T-cell (primary cell): ENCODE results near the gene KCNK5. TPM values are rescaled to one million over a fixed set of nuclear protein-coding genes. Genes with fewer than 3 reads are reported as not detected.

Source experiments
- ATAC-seq, 4 experiments: fragments of 200-7000 bp in 3 of 4; fragments of 150-1000 bp in 1 of 4; cut with Tn5 transposase; replicated peaks in 1 of 4; 1 replicate in 3 of 4; 2 replicates in 1 of 4; pipeline ENCODE4 v1.10.0; 2021; ENCODE audit warnings: moderate library complexity in 3 of 4, mild to moderate bottlenecking in 2 of 4, moderate number of reproducible peaks in 1 of 4
- CTCF ChIA-PET, 2 donors: fragments of 300-600 bp; sonication (Branson Sonifier 250); formaldehyde crosslinking; loops; one replicate each; lab custom pipeline; 2022; ENCODE audit warnings: antibody characterized with exemption in 2 of 2; lab: Charles Lee
- POLR2A ChIA-PET, 2 donors: fragments of 300-600 bp; sonication (Branson Sonifier 250); formaldehyde crosslinking; loops; one replicate each; lab custom pipeline; 2022; ENCODE audit warnings: antibody characterized with exemption in 2 of 2; lab: Charles Lee
- DNase-seq, 35 experiments: peaks; one replicate each; pipeline versions ENCODE4 v3.0.0 to v3.0.0-alpha.2; 2013 to 2023
- H3K27ac ChIP-seq: one replicate; pipeline ENCODE4 v1.5.1; 2013; ENCODE audit warnings: low read length
- H3K27me3 ChIP-seq, 2 experiments: replicated peaks in 1 of 2; 1 replicate in 1 of 2; 2 replicates in 1 of 2; pipeline versions ENCODE4 v1.6.1 to v1.7.0; 2013; ENCODE audit warnings: low read length in 1 of 2, mixed read lengths in 1 of 2; ENCODE audit not compliant: control insufficient read depth in 2 of 2, insufficient read depth in 2 of 2; ENCODE audit errors: extremely low read depth in 1 of 2
- H3K36me3 ChIP-seq, 2 donors: 1 replicate in 1 of 2; 2 replicates in 1 of 2; pipeline versions ENCODE4 v1.6.1 to v1.7.0; 2013; ENCODE audit warnings: low read length in 1 of 2; ENCODE audit not compliant: control insufficient read depth in 2 of 2, insufficient read depth in 1 of 2; ENCODE audit errors: extremely low read depth in 1 of 2
- H3K4me1 ChIP-seq, 2 experiments: 1 replicate in 1 of 2; 2 replicates in 1 of 2; pipeline versions ENCODE4 v1.6.1 to v1.7.0; 2013; ENCODE audit warnings: low read length in 2 of 2, mixed read lengths in 1 of 2; ENCODE audit not compliant: insufficient read depth in 2 of 2, control insufficient read depth in 1 of 2; ENCODE audit errors: extremely low read depth in 1 of 2
- H3K4me3 ChIP-seq, 2 donors: 1 replicate in 1 of 2; 2 replicates in 1 of 2; pipeline versions ENCODE4 v1.5.1 to v1.7.0; 2013; ENCODE audit warnings: mild to moderate bottlenecking in 2 of 2, low read length in 1 of 2, moderate library complexity in 1 of 2; ENCODE audit not compliant: control insufficient read depth in 1 of 2; ENCODE audit errors: extremely low read depth in 1 of 2
- H3K9me3 ChIP-seq: 2 replicates; pipeline ENCODE4 v1.7.0; 2013
- H3K27ac Mint-ChIP-seq, 2 donors: one replicate each; pipeline ENCODE4 v1.8.0; 2020 to 2021; ENCODE audit warnings: mild to moderate bottlenecking in 2 of 2, mixed read lengths in 2 of 2
- H3K27me3 Mint-ChIP-seq, 2 donors: one replicate each; pipeline ENCODE4 v1.8.0; 2021 to 2022; ENCODE audit warnings: mixed read lengths in 2 of 2
- H3K36me3 Mint-ChIP-seq: one replicate; pipeline ENCODE4 v1.8.0; 2021; ENCODE audit warnings: mixed read lengths
- H3K4me1 Mint-ChIP-seq, 3 donors: one replicate each; pipeline ENCODE4 v1.8.0; 2020 to 2022; ENCODE audit warnings: mixed read lengths in 3 of 3, mild to moderate bottlenecking in 1 of 3
- H3K4me3 Mint-ChIP-seq, 3 donors: one replicate each; pipeline ENCODE4 v1.8.0; 2020 to 2022; ENCODE audit warnings: mild to moderate bottlenecking in 3 of 3, mixed read lengths in 3 of 3, moderate library complexity in 3 of 3
- H3K9me3 Mint-ChIP-seq, 3 donors: one replicate each; pipeline ENCODE4 v1.8.0; 2020 to 2022; ENCODE audit warnings: mixed read lengths in 3 of 3
- WGBS: methylation state at CpG from one replicate; pipeline ENCODE4 v1.1.5; 2013; ENCODE audit warnings: missing lambda C conversion rate; ENCODE audit not compliant: insufficient coverage; 5-methylcytosine and 5-hydroxymethylcytosine counted together
- total RNA-seq, 35 experiments: library from RNA in 6 of 35; stranded (reverse) in 6 of 35; fragments of 120-200 nt in 1 of 35; gene quantifications; one replicate each; pipeline versions ENCODE4 v1.2.1 to v1.2.4 and lab custom pipeline; 2013 to 2026

Gene KCNK5
- total RNA-seq, 5 donors from 2014 or later (not counting 1 experiment from before 2014, with no cell fraction given), result 0.60 to 1.1 (median 0.93) TPM

DNA sequence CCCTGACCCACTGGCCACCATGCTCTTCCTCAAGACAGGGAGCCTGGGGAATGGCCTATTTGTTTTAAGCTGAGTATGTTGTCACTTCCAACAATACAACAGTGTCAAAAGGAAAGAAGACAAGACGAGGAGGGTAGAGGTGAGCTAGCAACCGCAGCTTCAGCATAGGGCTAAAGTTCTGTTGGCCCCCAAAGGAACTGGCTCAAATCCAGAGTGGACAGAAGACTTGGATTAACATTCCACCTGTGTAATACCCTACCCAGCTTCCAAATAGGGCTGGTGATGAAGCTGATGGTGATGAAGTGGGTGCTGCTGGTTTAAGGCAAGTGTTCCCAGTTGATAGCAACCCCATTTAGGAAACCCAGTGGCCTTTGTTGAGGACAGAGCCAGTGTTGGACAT, 31.7 kb upstream of the KCNK5 start:
- 60% methylated on average over 1 of the region's 2 CpGs for WGBS
- CTCF ChIA-PET, result no interaction called here

DNA sequence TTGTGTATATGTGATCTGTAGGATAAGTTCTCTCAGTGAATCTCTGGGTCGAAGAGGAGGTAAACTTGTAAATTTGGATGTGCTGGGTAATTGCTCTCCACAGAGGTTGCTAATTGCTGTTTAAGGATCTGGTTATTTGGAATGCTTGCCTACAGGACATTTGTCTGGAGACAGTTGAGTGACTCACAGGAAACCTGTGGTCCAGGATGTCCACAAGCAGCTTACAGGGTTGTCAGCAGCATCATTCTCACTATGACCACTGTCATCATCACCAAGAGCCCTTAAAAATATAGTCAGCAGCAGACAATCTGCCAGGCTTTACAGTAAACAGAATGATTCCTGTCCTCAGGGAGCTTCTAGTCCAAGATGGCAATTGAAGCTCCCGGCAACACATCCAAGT, 31.2 kb upstream of the KCNK5 start:
- H3K27ac ChIP-seq, result no peak overlapping the region
- H3K36me3 Mint-ChIP-seq, result no peaks in the 10 kb centered on the region
- CTCF ChIA-PET, result no interaction called here
- H3K9me3 Mint-ChIP-seq, result no peaks in the 10 kb centered on the region
- no peaks in the 10 kb centered on the region for H3K36me3 ChIP-seq
- H3K4me3 Mint-ChIP-seq, result no peak overlapping the region
- no peak for DNase-seq
- POLR2A ChIA-PET, result no interaction called here
- no peaks in the 10 kb centered on the region for H3K4me1 Mint-ChIP-seq
- H3K27ac Mint-ChIP-seq, result no peak overlapping the region
- H3K9me3 ChIP-seq, result no peaks in the 10 kb centered on the region
- peaks cover 0 to 24% of the 10 kb centered on the region in 2 experiments for H3K27me3 ChIP-seq
- H3K27me3 Mint-ChIP-seq, result peaks cover 5 to 23% of the 10 kb centered on the region in 2 donors
- no CpG with 5 or more reads among the region's 2 CpGs for WGBS
- H3K4me3 ChIP-seq, result no peak overlapping the region
- ATAC-seq, result no peak
- H3K4me1 ChIP-seq, result no peaks in the 10 kb centered on the region

More for the DNA sequence above, 31.7 kb upstream of the KCNK5 start:
- no peaks in the 10 kb centered on the region for H3K4me1 ChIP-seq
- no peaks in the 10 kb centered on the region for H3K4me1 Mint-ChIP-seq
- no peak for DNase-seq
- no peak for ATAC-seq
- H3K36me3 Mint-ChIP-seq, result no peaks in the 10 kb centered on the region
- POLR2A ChIA-PET, result no interaction called here
- H3K36me3 ChIP-seq, result no peaks in the 10 kb centered on the region
- peaks cover 0 to 24% of the 10 kb centered on the region in 2 experiments for H3K27me3 ChIP-seq
- H3K27me3 Mint-ChIP-seq, result peaks cover 5 to 23% of the 10 kb centered on the region in 2 donors
- H3K4me3 Mint-ChIP-seq, result no peak overlapping the region
- H3K9me3 Mint-ChIP-seq, result no peaks in the 10 kb centered on the region
- no peak overlapping the region for H3K4me3 ChIP-seq
- no peak overlapping the region for H3K27ac ChIP-seq
- H3K9me3 ChIP-seq, result no peaks in the 10 kb centered on the region
- no peak overlapping the region for H3K27ac Mint-ChIP-seq

DNA sequence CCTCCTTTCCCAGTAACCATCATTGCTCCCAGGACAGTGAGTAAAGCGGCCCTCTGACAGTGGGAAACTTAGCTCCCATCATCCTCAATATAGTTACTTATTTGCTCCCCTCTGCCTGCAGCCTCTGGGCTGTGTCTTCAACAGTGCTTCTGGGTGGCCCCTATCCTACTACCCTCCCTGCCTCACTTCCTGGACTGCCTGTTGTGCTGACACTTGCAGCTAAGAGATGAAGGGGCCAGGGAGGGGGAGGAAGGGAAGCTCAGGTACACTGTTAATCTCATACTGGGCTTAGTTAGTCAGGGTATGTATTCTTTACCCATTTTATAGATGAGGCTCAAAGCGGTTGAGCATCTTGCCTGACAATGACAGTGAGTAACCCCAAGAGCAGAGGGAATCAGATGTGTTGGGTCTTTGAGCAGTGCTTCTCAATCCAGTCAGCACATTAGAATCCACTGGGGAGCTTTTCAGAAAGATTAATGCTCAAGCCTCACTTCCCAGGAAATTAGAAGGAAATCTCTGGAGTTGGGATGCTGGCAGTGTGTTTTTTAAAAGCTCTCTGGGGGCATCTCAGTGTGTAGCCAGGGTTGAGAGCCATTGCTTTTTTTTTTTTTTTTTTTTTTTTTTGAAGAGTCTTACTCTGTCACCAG, 27.1 kb upstream of the KCNK5 start:
- POLR2A ChIA-PET, result no interaction called here
- Histone ChIP-seq H3K27ac (no peak overlapping the region), H3K27me3 (peaks cover 0 to 15% of the 10 kb centered on the region in 2 experiments), H3K4me3 (no peak overlapping the region), H3K36me3 (no peaks in the 10 kb centered on the region), H3K9me3 (no peaks in the 10 kb centered on the region), H3K4me1 (no peaks in the 10 kb centered on the region)
- H3K27me3 Mint-ChIP-seq, result peaks cover 4 to 17% of the 10 kb centered on the region in 2 donors
- H3K4me3 Mint-ChIP-seq, result no peak overlapping the region
- peaks cover 0 to 5% (median 0%) of the 10 kb centered on the region in 3 donors for H3K4me1 Mint-ChIP-seq
- WGBS, result 90% methylated on average over 1 of the region's 2 CpGs
- DNase-seq (no peak), ATAC-seq (no peak)
- no peaks in the 10 kb centered on the region for H3K9me3 Mint-ChIP-seq
- CTCF ChIA-PET, result interaction anchor here in 1 of 2 donors (0.7 kb wide), 1 partner anchor 1100 kb away, joined by 7 read pairs; no protein-coding TSS in a partner anchor
- no peaks in the 10 kb centered on the region for H3K36me3 Mint-ChIP-seq
- no peak overlapping the region for H3K27ac Mint-ChIP-seq

DNA sequence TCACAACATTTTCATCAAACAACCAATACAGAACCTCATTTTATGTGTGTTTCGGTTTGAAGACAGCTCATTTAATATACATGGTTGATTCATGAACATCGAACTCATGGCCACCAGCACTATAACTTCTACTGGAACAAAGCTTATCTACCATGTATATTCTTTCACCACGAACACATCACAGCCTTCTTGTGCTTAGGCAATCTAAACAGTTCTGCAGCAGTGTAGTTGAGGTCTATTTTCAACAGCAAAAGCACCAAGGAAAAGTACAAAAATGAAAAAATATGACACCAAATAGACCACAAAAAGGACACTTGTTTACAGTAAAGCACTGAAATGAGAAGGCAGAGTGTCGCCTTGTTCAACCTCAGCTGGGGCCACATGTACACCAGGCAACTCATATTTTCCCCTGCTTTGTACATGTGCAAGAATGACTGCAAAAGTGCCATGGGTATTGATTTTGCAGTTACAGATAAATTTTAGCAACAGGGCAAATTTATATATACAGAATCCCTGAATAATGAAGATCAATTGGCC, 25.8 kb upstream of the KCNK5 start:
- H3K4me3 Mint-ChIP-seq, result no peak overlapping the region
- ChIA-PET POLR2A (interaction anchor here in 1 of 2 donors (0.6 kb wide), 1 partner anchor 309 kb away, joined by 4 read pairs; no protein-coding TSS in a partner anchor), CTCF (no interaction called here)
- peaks cover 4 to 10% of the 10 kb centered on the region in 2 donors for H3K27me3 Mint-ChIP-seq
- peaks cover 0 to 7% of the 10 kb centered on the region in 2 experiments for H3K27me3 ChIP-seq
- H3K27ac ChIP-seq, result no peak overlapping the region
- H3K27ac Mint-ChIP-seq, result no peak overlapping the region
- no peaks in the 10 kb centered on the region for H3K36me3 Mint-ChIP-seq
- H3K4me1 ChIP-seq, result no peaks in the 10 kb centered on the region
- H3K9me3 Mint-ChIP-seq, result no peaks in the 10 kb centered on the region
- ATAC-seq (no peak), DNase-seq (no peak)
- no peaks in the 10 kb centered on the region for H3K9me3 ChIP-seq
- H3K4me1 Mint-ChIP-seq, result peaks cover 0 to 5% (median 0%) of the 10 kb centered on the region in 3 donors
- WGBS, result 20% methylated on average over 1 of the region's 4 CpGs
- H3K4me3 ChIP-seq, result no peak overlapping the region
- no peaks in the 10 kb centered on the region for H3K36me3 ChIP-seq

DNA sequence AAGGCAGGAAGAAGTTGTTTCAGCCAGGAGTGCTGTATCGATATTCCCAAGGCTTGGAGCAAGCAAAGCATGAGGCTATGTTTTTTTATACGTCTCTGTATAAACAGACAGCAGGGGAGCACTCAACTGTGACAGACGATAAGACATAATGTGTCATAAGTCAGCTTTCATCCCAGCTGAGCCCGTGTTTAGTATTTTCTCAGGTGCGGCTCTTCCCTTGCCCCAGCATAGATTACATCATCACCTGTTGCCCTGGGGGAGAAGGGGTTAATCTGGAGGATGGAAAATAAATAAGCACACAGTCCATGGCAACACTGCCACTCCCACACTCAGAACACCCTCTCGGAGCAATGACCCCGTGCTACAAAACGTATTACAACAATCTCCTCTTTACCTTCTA, 22.1 kb upstream of the KCNK5 start:
- Histone ChIP-seq H3K4me1 (no peaks in the 10 kb centered on the region), H3K36me3 (no peaks in the 10 kb centered on the region), H3K27me3 (no peaks in the 10 kb centered on the region), H3K27ac (no peak overlapping the region), H3K9me3 (no peaks in the 10 kb centered on the region), H3K4me3 (no peak overlapping the region)
- POLR2A ChIA-PET, result no interaction called here
- Mint-ChIP-seq H3K9me3 (no peaks in the 10 kb centered on the region), H3K4me3 (no peak overlapping the region), H3K27me3 (peaks cover 2 to 4% of the 10 kb centered on the region in 2 donors), H3K27ac (no peak overlapping the region), H3K4me1 (peaks cover 5 to 7% (median 5%) of the 10 kb centered on the region in 3 donors), H3K36me3 (no peaks in the 10 kb centered on the region)
- CTCF ChIA-PET, result no interaction called here
- ATAC-seq (no peak), DNase-seq (no peak)
- WGBS, result 76% methylated on average over 3 of the region's 8 CpGs

DNA sequence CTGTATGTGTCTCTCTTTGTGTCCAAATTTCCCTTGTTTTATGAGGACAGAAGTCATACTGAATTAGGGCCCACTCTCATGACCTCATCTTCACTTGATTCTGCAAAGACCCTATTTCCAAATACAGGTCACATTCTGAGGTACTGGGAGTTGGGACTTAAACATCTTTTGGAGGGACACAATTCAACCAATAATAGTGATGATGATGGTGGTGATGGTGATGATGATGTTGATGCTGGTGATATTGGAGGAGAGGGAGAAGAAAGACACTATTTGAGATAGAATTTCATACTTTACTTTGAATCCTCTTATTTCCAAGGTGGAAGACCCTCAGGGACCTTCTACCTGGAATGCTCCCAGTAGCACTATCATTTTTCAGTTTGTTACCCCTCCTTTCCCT, 21.2 kb upstream of the KCNK5 start:
- Mint-ChIP-seq H3K4me1 (peaks cover 5 to 7% (median 5%) of the 10 kb centered on the region in 3 donors), H3K27me3 (peaks cover 0 to 4% of the 10 kb centered on the region in 2 donors), H3K4me3 (no peak overlapping the region), H3K36me3 (no peaks in the 10 kb centered on the region), H3K9me3 (no peaks in the 10 kb centered on the region), H3K27ac (no peak overlapping the region)
- CTCF ChIA-PET, result interaction anchor here in 1 of 2 donors (0.7 kb wide), 1 partner anchor 1788 kb away, joined by 3 read pairs; no protein-coding TSS in a partner anchor
- DNase-seq (no peak), ATAC-seq (no peak)
- POLR2A ChIA-PET, result no interaction called here
- Histone ChIP-seq H3K9me3 (no peaks in the 10 kb centered on the region), H3K4me1 (no peaks in the 10 kb centered on the region), H3K4me3 (no peak overlapping the region), H3K27ac (no peak overlapping the region), H3K36me3 (no peaks in the 10 kb centered on the region), H3K27me3 (no peaks in the 10 kb centered on the region)
